HL-60 (cell line): Measurements from ENCODE around the gene HNRNPUL1.
"Not testable (repeated sequence)": the region's sequence is repeated elsewhere in the genome, so short reads cannot be mapped to it uniquely, and the experiment has no call there.

Experiments
- DNase-seq, 2 experiments: peaks; one replicate each; pipeline ENCODE4 v3.0.0-alpha.2; 2010 to 2020; ENCODE audit warnings: low read depth in 1 of 2, low spot score in 1 of 2
- H3K27ac ChIP-seq: fragments of 250-450 bp; sonication (Bioruptor Pico); replicated peaks from 2 replicates; pipeline ENCODE4 v1.5.1; 2020; ENCODE audit warnings: mild to moderate bottlenecking, moderate library complexity
- H3K27me3 ChIP-seq: fragments of 250-450 bp; sonication (Bioruptor Pico); 2 replicates; pipeline ENCODE4 v1.5.1; 2021; ENCODE audit warnings: mild to moderate bottlenecking, moderate library complexity; ENCODE audit not compliant: insufficient read depth, poor library complexity, severe bottlenecking
- H3K4me3 ChIP-seq: replicated peaks from 2 replicates; pipeline ENCODE4 v1.5.1; 2011; ENCODE audit warnings: mild to moderate bottlenecking, control low read depth, low read length; ENCODE audit not compliant: insufficient read depth
- CTCF ChIP-seq: IDR thresholded peaks from one replicate; pipeline ENCODE4 v1.5.1; 2011; ENCODE audit warnings: low read length, control low read depth, inconsistent platforms; ENCODE audit not compliant: insufficient read depth
- GABPA ChIP-seq: IDR thresholded peaks from 2 replicates; pipeline ENCODE4 v1.6.1; 2012; ENCODE audit warnings: low read depth
- POLR2AphosphoS5 ChIP-seq: IDR thresholded peaks from 2 replicates; pipeline ENCODE4 v1.6.1; 2012; ENCODE audit warnings: low read depth
- REST ChIP-seq: IDR thresholded peaks from 2 replicates; pipeline ENCODE4 v1.6.1; 2012; ENCODE audit warnings: low read depth; ENCODE audit not compliant: insufficient replicate concordance
- SPI1 ChIP-seq: IDR thresholded peaks from 2 replicates; pipeline ENCODE4 v1.6.1; 2012; ENCODE audit warnings: low read depth, mild to moderate bottlenecking, borderline replicate concordance

The HNRNPUL1 gene

GRCh38 chr19:41288673-41289530 is 24.7 kb downstream of the HNRNPUL1 start:
- H3K4me3 ChIP-seq, result no peak overlapping the region
- H3K27ac ChIP-seq, result no peak overlapping the region
- TF ChIP-seq GABPA (no peak), REST (no peak), SPI1 (no peak), CTCF (no peak), POLR2AphosphoS5 (no peak)
- no peaks in the 10 kb centered on the region for H3K27me3 ChIP-seq
- DNase-seq, result no peak

- H3K27me3 ChIP-seq, H3K27ac ChIP-seq, DNase-seq, H3K4me3 ChIP-seq: not testable (repeated sequence)
- peak; percentile 57 for TF ChIP-seq REST
Observed at GRCh38 chr19:41289814-41290213, 25.6 kb downstream of the HNRNPUL1 start.

GRCh38 chr19:41294393-41294792 is 30.2 kb downstream of the HNRNPUL1 start:
- no peak for DNase-seq
- no peak for TF ChIP-seq REST
- TF ChIP-seq POLR2AphosphoS5, result no peak
- no peak for TF ChIP-seq SPI1
- no peak for TF ChIP-seq CTCF
- no peak for TF ChIP-seq GABPA
- Histone ChIP-seq H3K27me3 (no peaks in the 10 kb centered on the region), H3K27ac (no peak overlapping the region), H3K4me3 (no peak overlapping the region)
